K562 (cell line): ENCODE results near the gene GPR119.

Experiments used
- CHD2 ChIP-seq: IDR thresholded peaks from 2 replicates; pipeline ENCODE4 v1.6.1; 2011; ENCODE audit warnings: low read depth, low read length
- CTCF ChIP-seq, 3 experiments: IDR thresholded peaks in 2 of 3; conservative IDR thresholded peaks in 1 of 3; 2 replicates each; pipeline ENCODE4 v1.5.1; 2011 to 2012; ENCODE audit warnings: low read length in 3 of 3, mild to moderate bottlenecking in 3 of 3, control low read depth in 2 of 3, improper control_type of control experiment in 1 of 3, inconsistent platforms in 1 of 3, low read depth in 1 of 3, mixed read lengths in 1 of 3, moderate library complexity in 1 of 3; ENCODE audit not compliant: insufficient read depth in 2 of 3
- E2F4 ChIP-seq: sonication (generic); formaldehyde crosslinking; IDR thresholded peaks from 2 replicates; pipeline ENCODE4 v1.8.0; 2022; ENCODE audit warnings: mild to moderate bottlenecking, low read depth, missing genetic modification reagents
- NRF1 ChIP-seq, 2 experiments: fragments of 450-650 bp; IDR thresholded peaks in 1 of 2; conservative IDR thresholded peaks in 1 of 2; 2 replicates each; pipeline ENCODE4 v1.6.1; 2014; ENCODE audit warnings: mild to moderate bottlenecking in 2 of 2
- POLR2AphosphoS5 ChIP-seq: IDR thresholded peaks from 2 replicates; pipeline ENCODE4 v1.6.1; 2011; ENCODE audit warnings: mild to moderate bottlenecking, low read depth, low read length, moderate library complexity; ENCODE audit not compliant: control insufficient read depth, insufficient read depth
- ZNF133 ChIP-seq: fragments of 250-450 bp; sonication (Bioruptor Pico); IDR thresholded peaks from 2 replicates; pipeline ENCODE4 v1.4.0; 2020; ENCODE audit warnings: mild to moderate bottlenecking
- ZNF253 ChIP-seq: fragments of 250-450 bp; sonication (Bioruptor Pico); conservative IDR thresholded peaks from 2 replicates; pipeline ENCODE4 v1.6.1; 2021; ENCODE audit warnings: mild to moderate bottlenecking
- ZNF766 ChIP-seq: fragments of 200-800 bp; sonication (Bioruptor generic); conservative IDR thresholded peaks from 2 replicates; pipeline ENCODE4 v1.6.1; 2016; ENCODE audit warnings: missing genetic modification characterization, missing compliant biosample characterization

DNA sequence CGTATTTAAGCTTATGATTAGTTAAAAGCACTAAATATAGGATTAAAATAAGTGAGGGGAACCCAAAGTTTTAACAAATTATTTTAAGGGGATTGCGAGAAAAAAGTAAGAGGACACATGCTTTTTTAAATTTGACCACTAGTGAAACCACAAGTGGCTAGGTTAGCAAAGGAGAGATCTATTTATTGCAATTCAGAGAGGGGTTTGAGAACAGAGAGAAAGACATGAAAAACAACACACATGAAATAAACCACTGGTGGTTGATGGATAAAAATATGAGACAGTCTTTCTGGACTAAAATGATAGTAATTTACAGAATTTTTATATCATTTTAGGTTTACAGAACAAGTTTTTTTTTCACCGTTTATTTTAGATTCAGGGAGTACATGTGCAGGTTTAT lies 33.9 kb downstream of the GPR119 start:
- no peak for TF ChIP-seq ZNF766 (CRISPR knock-in tag)
- TF ChIP-seq ZNF253 (CRISPR knock-in tag), result no peak
- no peak for TF ChIP-seq POLR2AphosphoS5
- no peak for TF ChIP-seq E2F4 (CRISPR knock-in tag)
- no peak for TF ChIP-seq CTCF (IDR thresholded peaks at IDR 0.05 in 2 of 3, conservative IDR thresholded peaks at IDR 0.05 in 1 of 3; ENCODE audit: insufficient read depth in 2 of 3, low read depth in 1 of 3, low read length in 3 of 3)
- TF ChIP-seq CHD2, result no peak
- TF ChIP-seq ZNF133 (CRISPR knock-in tag), result no peak
- TF ChIP-seq NRF1 (conservative IDR thresholded peaks at IDR 0.05 in 1 of 2, IDR thresholded peaks at IDR 0.05 in 1 of 2), result no peak
